Measurements from ENCODE around the gene CCNG2.

CCNG2 gene

GRCh38 chr4:77154761-77155499 lies 2.1 kb upstream of the CCNG2 start:
- no peak for DNase-seq (ENCODE audit: insufficient read length, low spot score)
- FAIRE-seq = no peak
- TF ChIP-seq, protein P1, sequence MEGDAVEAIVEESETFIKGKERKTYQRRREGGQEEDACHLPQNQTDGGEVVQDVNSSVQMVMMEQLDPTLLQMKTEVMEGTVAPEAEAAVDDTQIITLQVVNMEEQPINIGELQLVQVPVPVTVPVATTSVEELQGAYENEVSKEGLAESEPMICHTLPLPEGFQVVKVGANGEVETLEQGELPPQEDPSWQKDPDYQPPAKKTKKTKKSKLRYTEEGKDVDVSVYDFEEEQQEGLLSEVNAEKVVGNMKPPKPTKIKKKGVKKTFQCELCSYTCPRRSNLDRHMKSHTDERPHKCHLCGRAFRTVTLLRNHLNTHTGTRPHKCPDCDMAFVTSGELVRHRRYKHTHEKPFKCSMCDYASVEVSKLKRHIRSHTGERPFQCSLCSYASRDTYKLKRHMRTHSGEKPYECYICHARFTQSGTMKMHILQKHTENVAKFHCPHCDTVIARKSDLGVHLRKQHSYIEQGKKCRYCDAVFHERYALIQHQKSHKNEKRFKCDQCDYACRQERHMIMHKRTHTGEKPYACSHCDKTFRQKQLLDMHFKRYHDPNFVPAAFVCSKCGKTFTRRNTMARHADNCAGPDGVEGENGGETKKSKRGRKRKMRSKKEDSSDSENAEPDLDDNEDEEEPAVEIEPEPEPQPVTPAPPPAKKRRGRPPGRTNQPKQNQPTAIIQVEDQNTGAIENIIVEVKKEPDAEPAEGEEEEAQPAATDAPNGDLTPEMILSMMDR (IDR thresholded peaks at IDR 0.05; ENCODE audit: insufficient read depth, missing control alignments) = no peak

- DNase-seq (ENCODE audit: insufficient read length, low spot score) (no peak), FAIRE-seq (no peak)
- TF ChIP-seq, protein P1 (IDR thresholded peaks at IDR 0.05; ENCODE audit: insufficient read depth, missing control alignments) = no peak
Observed at GRCh38 chr4:77155631-77156452, 1.2 kb upstream of the CCNG2 start.

GRCh38 chr4:77156533-77156911 lies 485 bp upstream of the CCNG2 start:
- TF ChIP-seq, protein P1 (IDR thresholded peaks at IDR 0.05; ENCODE audit: insufficient read depth, missing control alignments) = no peak
- peak; percentile 98 for FAIRE-seq
- DNase-seq (ENCODE audit: insufficient read length, low spot score) = peak; percentile 52

- TF ChIP-seq, protein P1 (IDR thresholded peaks at IDR 0.05; ENCODE audit: insufficient read depth, missing control alignments) = no peak
- FAIRE-seq = no peak
- DNase-seq (ENCODE audit: insufficient read length, low spot score) = peak; percentile 41
Observed at GRCh38 chr4:77157859-77158486, 966 bp downstream of the CCNG2 start.

DNA sequence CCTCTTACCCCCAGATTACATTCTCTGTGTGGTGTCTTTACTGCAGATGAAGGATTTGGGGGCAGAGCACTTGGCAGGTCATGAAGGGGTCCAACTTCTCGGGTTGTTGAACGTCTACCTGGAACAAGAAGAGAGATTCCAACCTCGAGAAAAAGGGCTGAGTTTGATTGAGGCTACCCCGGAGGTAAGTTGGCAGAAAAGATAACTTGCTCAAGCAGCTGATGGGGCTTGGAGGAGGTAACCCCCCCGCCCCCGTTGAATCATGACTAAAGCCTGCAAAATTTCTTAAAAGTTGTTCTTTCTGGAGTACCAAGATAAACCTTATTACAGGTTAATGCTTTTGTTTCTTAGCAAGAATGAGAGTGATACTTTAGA lies 1.5 kb downstream of the CCNG2 start:
- FAIRE-seq (no peak), DNase-seq (ENCODE audit: insufficient read length, low spot score) (no peak)
- TF ChIP-seq, protein P1 (IDR thresholded peaks at IDR 0.05; ENCODE audit: insufficient read depth, missing control alignments) = no peak

DNA sequence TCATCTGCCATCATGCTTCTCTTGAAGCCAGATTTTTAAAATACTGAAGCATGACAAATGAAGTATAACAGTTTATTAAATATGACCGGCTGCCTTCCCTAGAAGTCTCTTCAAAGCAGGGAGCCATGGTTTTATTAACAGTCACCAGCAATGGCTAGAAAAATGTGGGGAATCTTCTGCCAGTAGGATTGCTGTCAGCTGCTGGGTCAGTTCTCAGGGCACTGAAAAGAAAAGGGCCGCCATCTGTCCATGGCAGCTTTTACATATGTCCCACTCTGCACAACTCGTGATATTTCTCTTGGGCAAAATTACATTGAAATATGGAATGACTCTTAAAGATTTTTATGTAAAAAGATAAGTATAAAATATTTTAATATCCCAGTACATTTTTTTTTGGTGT lies 2.8 kb downstream of the CCNG2 start:
- FAIRE-seq = no peak
- no peak for DNase-seq (ENCODE audit: insufficient read length, low spot score)
- TF ChIP-seq, protein P1 (IDR thresholded peaks at IDR 0.05; ENCODE audit: insufficient read depth, missing control alignments) = no peak

Data from D721Med (cell line).